Activated T-cell treated with anti-CD3 and anti-CD28 coated beads, Interleukin-2, amount 50 U/mL, for 48 hours (primary cell): ENCODE measurements around the gene ZNF224.
"Not testable (repeated sequence)": the region's sequence is repeated elsewhere in the genome, so short reads cannot be mapped to it uniquely, and the experiment has no call there.

ENCODE experiments used
- DNase-seq, 2 experiments: peaks; one replicate each; pipeline ENCODE4 v3.0.0-alpha.2; 2020

Gene ZNF224

DNA sequence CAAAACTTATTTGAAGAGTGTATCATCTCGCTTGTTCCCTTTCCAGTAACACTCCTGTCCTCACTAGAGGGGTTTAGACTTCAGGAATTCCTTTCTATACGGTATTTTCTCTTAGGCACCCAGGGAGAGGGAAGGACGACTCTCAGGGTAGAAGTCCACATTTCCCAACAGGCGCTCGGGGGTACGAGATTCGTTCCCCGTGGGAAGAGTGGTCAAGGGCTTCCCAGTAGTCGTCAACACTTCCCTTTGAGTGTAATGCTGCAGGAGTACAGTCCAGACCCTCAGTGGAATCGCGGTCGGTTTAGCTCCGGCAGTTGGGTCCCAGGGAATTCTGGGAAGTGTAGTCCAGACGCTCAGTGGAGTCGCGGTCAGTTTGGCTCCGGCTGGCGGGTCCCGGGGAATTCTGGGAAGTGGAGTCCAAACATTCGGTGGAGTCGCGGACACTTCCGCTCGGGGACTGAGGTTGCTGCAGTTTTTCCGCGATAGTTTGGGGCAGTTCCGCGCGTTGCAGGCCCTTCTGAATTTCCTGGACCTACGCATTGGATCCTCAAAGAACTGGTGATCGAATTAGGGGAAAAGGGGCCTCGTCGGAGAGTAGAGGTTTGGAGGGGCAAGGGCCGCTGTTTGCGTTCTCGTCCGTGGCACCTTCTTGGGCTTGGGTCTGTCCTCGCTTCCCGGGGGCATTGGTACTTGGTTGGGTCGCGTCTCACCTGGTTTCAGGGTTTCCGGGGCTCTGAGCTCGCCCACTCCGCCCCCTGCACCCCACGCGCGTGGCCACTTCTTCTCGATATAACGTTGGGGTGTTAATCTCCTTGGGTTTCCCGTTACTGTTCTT lies at the start of gene ZNF224:
Gene ZNF224, plus strand, starts transcription at position 431 of the 835 bp plus-strand sequence. CDS start 3,513 bp downstream, outside the sequence.
- DNase-seq, result peak; percentile 87 to 88

GRCh38 chr19:44050740-44051649 lies 43.2 kb upstream of the ZNF224 start:
- peak; percentile 29 to 41 for DNase-seq

GRCh38 chr19:44051650-44052402 lies 42.3 kb upstream of the ZNF224 start, which contains the start of gene ZNF223:
ZNF223 (plus strand) TSS chr19:44052036; CDS start chr19:44055177, 3,141 bp downstream.
- DNase-seq, result peak; percentile 67 to 69

- DNase-seq, result no peak
These were observed 38.3 kb upstream of the ZNF224 start for GRCh38 chr19:44055870-44056269.

GRCh38 chr19:44059229-44059628 lies 34.9 kb upstream of the ZNF224 start:
- no peak for DNase-seq

- no peak for DNase-seq
These were observed 33.1 kb upstream of the ZNF224 start for GRCh38 chr19:44061038-44061437.

DNA sequence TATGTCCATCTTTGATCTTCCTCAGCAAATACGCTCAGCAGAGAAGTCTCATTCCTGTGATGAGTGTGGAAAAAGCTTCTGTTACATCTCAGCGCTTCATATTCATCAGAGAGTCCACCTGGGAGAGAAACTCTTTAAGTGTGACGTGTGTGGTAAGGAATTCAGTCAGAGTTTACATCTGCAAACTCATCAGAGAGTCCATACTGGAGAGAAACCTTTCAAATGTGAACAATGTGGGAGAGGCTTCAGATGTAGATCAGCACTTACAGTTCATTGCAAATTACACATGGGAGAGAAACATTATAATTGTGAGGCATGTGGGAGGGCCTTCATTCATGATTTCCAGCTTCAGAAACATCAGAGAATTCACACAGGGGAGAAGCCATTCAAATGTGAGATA lies 27.9 kb upstream of the ZNF224 start:
- DNase-seq, result no peak

GRCh38 chr19:44069415-44069814 lies 24.7 kb upstream of the ZNF224 start:
- DNase-seq, result no peak

DNA sequence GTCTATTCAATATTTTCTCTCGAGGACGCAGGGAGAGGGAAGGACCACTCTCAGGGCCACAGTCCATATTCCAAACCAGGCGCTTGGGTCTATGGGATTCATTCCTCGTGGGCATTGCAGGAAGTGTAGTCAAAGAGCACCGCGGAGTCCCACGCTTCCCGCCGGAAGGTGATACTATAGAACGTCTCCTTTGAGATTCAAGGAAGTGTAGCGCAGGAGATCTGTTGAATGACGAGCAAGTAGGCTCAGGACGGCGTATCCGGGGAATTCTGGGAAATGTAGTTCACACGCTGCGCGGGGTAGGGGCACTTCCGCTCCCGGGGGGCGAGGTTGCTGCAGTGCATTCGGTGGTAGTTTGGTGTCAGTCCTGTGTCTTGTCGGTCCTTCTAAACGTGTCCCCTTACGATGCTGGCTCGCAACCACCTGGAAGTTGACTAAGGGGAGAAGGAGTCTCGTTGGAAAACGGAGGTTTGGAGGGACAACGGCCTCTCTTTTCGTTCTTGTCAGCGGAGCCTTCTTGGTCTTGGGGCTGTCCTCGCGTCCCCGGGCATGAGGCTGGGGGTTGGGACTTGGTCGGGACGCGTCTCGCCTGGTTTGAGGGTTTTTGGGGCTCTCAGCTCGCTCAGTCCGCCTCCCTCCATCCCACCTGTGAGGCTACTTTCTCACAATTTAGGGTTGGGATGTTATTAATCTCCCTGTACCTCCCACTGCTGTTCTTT lies 22.2 kb upstream of the ZNF224 start, which contains the start of gene ZNF284:
Gene ZNF284, plus strand, starts transcription at position 336 of the 719 bp plus-strand sequence. CDS start 4,231 bp downstream, outside the sequence.
- peak; percentile 84 to 86 for DNase-seq

GRCh38 chr19:44072543-44073401 lies 21.4 kb upstream of the ZNF224 start:
- DNase-seq, result peak; percentile 20 to 25

DNA sequence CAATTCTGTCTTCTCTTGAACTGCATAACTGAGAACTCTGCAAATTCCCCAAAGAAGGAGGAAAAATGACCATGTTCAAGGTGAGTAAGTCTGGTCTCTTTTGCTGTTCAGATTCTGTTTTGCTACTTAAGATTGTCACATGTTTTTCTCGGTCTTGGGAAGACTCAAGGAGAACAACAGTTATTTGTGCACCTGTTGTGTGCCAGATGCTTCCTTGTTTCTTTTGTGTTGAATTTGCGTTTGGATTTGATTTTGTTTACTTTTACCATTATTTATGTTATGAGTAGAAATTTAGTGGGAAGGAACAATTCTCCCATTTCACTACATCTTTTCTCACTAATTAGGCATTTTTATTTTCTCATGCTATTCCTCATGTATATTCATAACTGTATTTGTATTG lies 17.8 kb upstream of the ZNF224 start:
- no peak for DNase-seq

GRCh38 chr19:44092108-44092507 lies 2.1 kb upstream of the ZNF224 start:
- DNase-seq, result no peak

- DNase-seq, result no peak
These were observed 13.6 kb downstream of the ZNF224 start for GRCh38 chr19:44107751-44108150.

- DNase-seq, result no peak
These were observed 15.3 kb downstream of the ZNF224 start for GRCh38 chr19:44109458-44109857.

DNA sequence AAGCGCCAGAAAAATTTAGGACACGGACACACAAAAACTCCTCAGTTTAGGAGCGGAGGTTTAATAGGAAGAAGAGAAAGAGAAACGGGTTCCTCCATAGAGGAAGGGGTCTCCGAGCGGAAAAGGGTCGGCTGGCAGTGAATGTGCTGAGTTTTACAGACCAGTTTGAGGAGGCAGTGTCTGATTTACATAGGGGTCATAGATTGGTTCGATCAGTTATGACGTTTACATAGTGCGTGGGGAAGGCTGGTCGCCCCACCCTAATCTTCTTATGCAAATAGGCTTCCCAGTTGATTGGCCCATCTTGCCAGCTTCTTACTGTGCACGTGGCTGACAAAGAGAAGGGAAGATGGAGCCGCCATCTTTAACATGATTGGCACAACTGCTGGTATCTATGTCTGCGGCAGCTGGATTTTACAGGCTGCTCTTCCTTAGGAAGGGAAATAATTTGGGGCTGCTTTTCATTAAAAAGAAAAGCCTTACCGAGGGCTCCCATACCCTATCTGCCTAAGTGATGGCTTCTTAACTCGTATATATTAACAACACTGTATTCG lies 17.8 kb downstream of the ZNF224 start:
- DNase-seq, result peak in 1 of 2 experiments; percentile 24

- DNase-seq, result no peak
These were observed 18.6 kb downstream of the ZNF224 start for GRCh38 chr19:44112802-44113137.

DNA sequence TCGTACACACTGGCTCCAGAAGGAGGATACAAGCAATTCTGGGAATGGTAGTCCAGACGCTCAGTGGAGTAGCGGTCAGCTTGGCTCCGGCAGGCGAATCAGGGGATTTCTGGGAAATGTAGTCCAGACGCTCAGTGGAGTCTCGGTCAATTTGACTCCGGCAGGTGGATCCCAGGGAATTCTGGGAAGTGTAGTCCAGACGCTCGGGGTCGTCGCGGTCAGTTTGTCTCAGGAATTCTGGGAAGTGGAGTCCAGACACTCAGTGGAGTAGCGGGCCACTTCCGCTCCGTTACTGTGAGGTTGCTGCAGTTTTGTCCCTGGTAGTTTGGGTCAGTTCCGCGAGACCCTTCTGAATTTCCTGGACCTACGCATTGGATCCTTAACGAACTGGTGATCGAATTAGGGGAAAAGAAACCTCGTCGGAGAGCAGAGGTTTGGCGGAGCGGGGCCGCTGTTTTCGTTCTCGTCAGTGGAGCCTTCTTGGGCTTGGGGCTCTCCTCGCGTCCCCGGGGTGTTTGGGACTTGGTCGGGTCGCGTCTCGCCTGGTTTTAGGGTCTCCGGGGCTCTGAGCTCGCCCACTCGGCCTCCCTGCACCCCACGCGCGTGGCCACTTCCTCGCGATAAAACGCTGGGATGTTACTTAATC lies 19.1 kb downstream of the ZNF224 start, which contains the start of gene ZNF225:
Gene ZNF225, plus strand, starts transcription at position 262 of the 646 bp plus-strand sequence. CDS start 2,429 bp downstream, outside the sequence.
- peak; percentile 84 to 88 for DNase-seq

DNA sequence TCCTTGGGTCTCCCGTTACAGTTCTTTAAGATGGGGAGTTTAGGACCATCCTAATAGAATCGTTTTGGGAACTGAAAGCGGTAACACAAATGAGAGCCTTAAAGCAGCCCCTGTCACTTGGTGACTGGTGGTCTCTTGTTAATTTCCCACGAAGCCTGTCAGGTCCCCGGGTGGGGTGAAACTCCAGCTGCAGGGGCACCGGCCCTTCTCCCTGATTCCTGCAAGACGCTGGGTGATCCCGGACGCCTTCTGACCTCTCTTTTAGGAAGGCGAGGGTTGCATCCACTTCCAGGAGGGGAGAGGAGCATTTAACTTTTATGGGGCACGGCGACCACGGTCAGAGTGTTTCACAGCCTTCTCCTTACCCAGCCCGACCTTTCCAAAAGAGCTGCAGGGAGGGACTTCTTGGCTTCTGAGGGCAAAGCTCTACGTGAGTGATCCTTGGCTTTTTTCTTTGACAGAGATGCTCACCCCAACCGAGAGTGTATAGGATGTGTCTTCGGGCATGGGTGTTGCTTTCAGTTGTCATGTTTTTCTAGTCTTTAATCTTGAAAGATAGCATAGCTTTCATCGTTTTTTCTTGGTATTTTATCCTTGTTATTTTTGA lies 19.7 kb downstream of the ZNF224 start:
- peak; percentile 33 to 36 for DNase-seq

DNA sequence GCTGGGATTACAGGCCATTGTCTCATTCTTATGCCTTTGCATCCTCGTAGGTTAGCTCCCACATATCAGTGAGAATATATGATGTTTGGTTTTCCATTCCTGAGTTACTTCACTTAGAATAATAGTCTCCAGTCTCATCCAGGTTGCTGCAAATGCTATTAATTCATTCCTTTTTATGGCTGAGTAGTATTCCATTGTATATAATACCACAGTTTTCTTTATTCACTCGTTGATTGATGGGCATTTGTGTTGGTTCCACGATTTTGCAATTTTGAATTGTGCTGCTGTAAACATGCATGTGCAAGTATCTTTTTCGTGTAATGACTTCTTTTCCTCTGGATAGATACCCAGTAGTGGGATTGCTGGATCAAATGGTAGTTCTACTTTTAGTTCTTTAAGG lies 27.0 kb downstream of the ZNF224 start:
- DNase-seq, result not testable (repeated sequence)
